Fibroblast of lung (primary cell): ENCODE measurements around the gene DSPP. TPM values are rescaled to one million over a fixed set of nuclear protein-coding genes. Genes with fewer than 3 reads are reported as not detected.

ENCODE experiments used
- DNase-seq, 2 donors: peaks; one replicate each; pipeline versions ENCODE4 v3.0.0 to v3.0.0-alpha.2; 2010; ENCODE audit warnings: low read depth in 2 of 2
- H2AFZ ChIP-seq: 2 replicates; pipeline ENCODE4 v1.5.1; 2012; ENCODE audit warnings: low read length, control low read depth, inconsistent platforms
- H3K27ac ChIP-seq: 2 replicates; pipeline ENCODE4 v1.5.1; 2011; ENCODE audit warnings: low read length, control low read depth; ENCODE audit not compliant: insufficient read depth
- H3K27me3 ChIP-seq: 2 replicates; pipeline ENCODE4 v1.5.1; 2011; ENCODE audit warnings: mild to moderate bottlenecking, low read length; ENCODE audit not compliant: control insufficient read depth, insufficient read depth
- H3K36me3 ChIP-seq: 2 replicates; pipeline ENCODE4 v1.5.1; 2011; ENCODE audit warnings: low read length; ENCODE audit not compliant: control insufficient read depth, insufficient read depth
- H3K4me1 ChIP-seq: 2 replicates; pipeline ENCODE4 v1.5.1; 2011; ENCODE audit warnings: low read length; ENCODE audit not compliant: control insufficient read depth, insufficient read depth; ENCODE audit errors: extremely low read depth
- H3K4me2 ChIP-seq: 2 replicates; pipeline ENCODE4 v1.5.1; 2011; ENCODE audit warnings: low read length, control low read depth; ENCODE audit not compliant: insufficient read depth; ENCODE audit errors: extremely low read depth
- H3K4me3 ChIP-seq, 4 experiments: fragments of 200-600 bp in 1 of 4; sonication (generic) in 1 of 4; replicated peaks in 1 of 4; 2 replicates each; pipeline ENCODE4 v1.5.1; 2011 to 2016; ENCODE audit warnings: low read length in 4 of 4, low read depth in 3 of 4, mild to moderate bottlenecking in 3 of 4, control low read depth in 2 of 4, inconsistent platforms in 1 of 4, mixed read lengths in 1 of 4; ENCODE audit not compliant: insufficient read depth in 1 of 4; ENCODE audit errors: control extremely low read depth in 1 of 4
- H3K79me2 ChIP-seq: 2 replicates; pipeline ENCODE4 v1.5.1; 2012; ENCODE audit warnings: mild to moderate bottlenecking, low read length, inconsistent platforms; ENCODE audit not compliant: control insufficient read depth, insufficient read depth
- H3K9ac ChIP-seq: 2 replicates; pipeline ENCODE4 v1.5.1; 2011; ENCODE audit warnings: mild to moderate bottlenecking, low read length, control low read depth; ENCODE audit not compliant: insufficient read depth
- H3K9me3 ChIP-seq: 2 replicates; pipeline ENCODE4 v1.5.1; 2012; ENCODE audit warnings: low read depth, low read length; ENCODE audit not compliant: control insufficient read depth, insufficient read depth
- H4K20me1 ChIP-seq: 2 replicates; pipeline ENCODE4 v1.5.1; 2011; ENCODE audit warnings: low read length; ENCODE audit not compliant: control insufficient read depth, insufficient read depth; ENCODE audit errors: extremely low read depth
- CTCF ChIP-seq, 2 donors: IDR thresholded peaks in 1 of 2; conservative IDR thresholded peaks in 1 of 2; 1 replicate in 1 of 2; 2 replicates in 1 of 2; pipeline ENCODE4 v1.5.1; 2011 to 2012; ENCODE audit warnings: low read length in 2 of 2, control low read depth in 1 of 2, inconsistent platforms in 1 of 2, low read depth in 1 of 2, mild to moderate bottlenecking in 1 of 2
- EZH2 ChIP-seq: IDR thresholded peaks from 2 replicates; pipeline ENCODE4 v1.5.1; 2012; ENCODE audit warnings: low read length, control low read depth, mild to moderate bottlenecking; ENCODE audit errors: missing control alignments
- polyA plus RNA-seq, 2 donors: library from polyadenylated mRNA; depleted of rRNA in 1 of 2; stranded (reverse) in 1 of 2; unstranded in 1 of 2; fragments of >200 nt; gene quantifications; 2 replicates each; pipeline ENCODE4 v1.2.1, GENCODE V29; 2011 to 2012; ENCODE audit warnings: missing spikeins in 1 of 2
- total RNA-seq: library from RNA; depleted of rRNA; stranded (reverse); fragments of >200 nt; gene quantifications from 2 replicates; pipeline ENCODE4 v1.2.1, GENCODE V29; 2014

DSPP gene
- total and polyA plus RNA-seq, 2 donors (not counting 1 experiment from before 2014, with no cell fraction given), result not detected

DNA sequence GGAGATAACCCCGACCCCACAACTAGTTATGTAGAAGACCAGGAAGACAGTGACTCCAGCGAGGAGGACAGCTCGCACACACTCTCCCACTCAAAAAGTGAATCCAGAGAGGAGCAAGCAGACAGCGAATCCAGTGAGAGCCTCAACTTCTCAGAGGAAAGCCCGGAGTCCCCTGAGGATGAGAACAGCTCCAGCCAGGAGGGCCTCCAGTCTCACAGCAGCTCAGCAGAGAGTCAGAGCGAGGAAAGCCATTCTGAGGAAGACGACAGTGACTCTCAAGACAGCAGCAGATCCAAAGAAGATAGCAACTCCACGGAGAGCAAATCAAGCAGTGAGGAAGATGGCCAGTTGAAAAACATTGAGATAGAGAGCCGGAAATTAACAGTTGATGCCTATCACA, 54.5 kb downstream of the DSPP start:
- Histone ChIP-seq H3K9ac (no peak overlapping the region), H3K9me3 (no peaks in the 10 kb centered on the region), H2AFZ (no peak overlapping the region), H3K4me2 (no peak overlapping the region), H3K27ac (no peak overlapping the region), H3K4me1 (peaks cover 2% of the 10 kb centered on the region), H4K20me1 (no peaks in the 10 kb centered on the region), H3K36me3 (no peaks in the 10 kb centered on the region), H3K4me3 (no peak overlapping the region), H3K27me3 (no peaks in the 10 kb centered on the region), H3K79me2 (no peaks in the 10 kb centered on the region)
- TF ChIP-seq CTCF (conservative IDR thresholded peaks at IDR 0.05 in 1 of 2, IDR thresholded peaks at IDR 0.05 in 1 of 2; ENCODE audit: low read depth in 1 of 2, low read length in 2 of 2) (no peak), EZH2 (no peak)
- no peak for DNase-seq

Other genes starting within 250 kb of the DSPP start
- gene HSD17B11, start 217.3 kb upstream of the DSPP start, total RNA-seq, result 64.1 and 69.6 TPM in 2 replicates
- 39.1 and 60.5 TPM in 2 replicates for gene HSD17B11, start 217.3 kb upstream of the DSPP start, polyA plus RNA-seq
- 16.4 and 18.8 TPM in 2 replicates for gene NUDT9, start 186.0 kb upstream of the DSPP start, total RNA-seq
- gene NUDT9, start 186.0 kb upstream of the DSPP start, polyA plus RNA-seq, result 28.8 and 29.2 TPM in 2 replicates
- gene SPARCL1, start 79.2 kb upstream of the DSPP start, total RNA-seq, result 2.3 and 4.1 TPM in 2 replicates
- gene SPARCL1, start 79.2 kb upstream of the DSPP start, polyA plus RNA-seq, result 0.64 and 0.70 TPM in 2 replicates
- not detected in 2 replicates for gene DMP1, start 41.8 kb downstream of the DSPP start, total RNA-seq
- not detected in 2 replicates for gene DMP1, start 41.8 kb downstream of the DSPP start, polyA plus RNA-seq
- not detected in 2 replicates for gene IBSP, start 191.0 kb downstream of the DSPP start, total RNA-seq
- gene IBSP, start 191.0 kb downstream of the DSPP start, polyA plus RNA-seq, result not detected in 2 replicates
- gene MEPE, start 224.4 kb downstream of the DSPP start, total RNA-seq, result not detected in 2 replicates
- gene MEPE, start 224.4 kb downstream of the DSPP start, polyA plus RNA-seq, result not detected in 2 replicates